ENCODE results near the gene HORMAD2.
"Not testable (repeated sequence)": the region's sequence is repeated elsewhere in the genome, so short reads cannot be mapped to it uniquely, and the experiment has no call there.

HORMAD2 gene

DNA sequence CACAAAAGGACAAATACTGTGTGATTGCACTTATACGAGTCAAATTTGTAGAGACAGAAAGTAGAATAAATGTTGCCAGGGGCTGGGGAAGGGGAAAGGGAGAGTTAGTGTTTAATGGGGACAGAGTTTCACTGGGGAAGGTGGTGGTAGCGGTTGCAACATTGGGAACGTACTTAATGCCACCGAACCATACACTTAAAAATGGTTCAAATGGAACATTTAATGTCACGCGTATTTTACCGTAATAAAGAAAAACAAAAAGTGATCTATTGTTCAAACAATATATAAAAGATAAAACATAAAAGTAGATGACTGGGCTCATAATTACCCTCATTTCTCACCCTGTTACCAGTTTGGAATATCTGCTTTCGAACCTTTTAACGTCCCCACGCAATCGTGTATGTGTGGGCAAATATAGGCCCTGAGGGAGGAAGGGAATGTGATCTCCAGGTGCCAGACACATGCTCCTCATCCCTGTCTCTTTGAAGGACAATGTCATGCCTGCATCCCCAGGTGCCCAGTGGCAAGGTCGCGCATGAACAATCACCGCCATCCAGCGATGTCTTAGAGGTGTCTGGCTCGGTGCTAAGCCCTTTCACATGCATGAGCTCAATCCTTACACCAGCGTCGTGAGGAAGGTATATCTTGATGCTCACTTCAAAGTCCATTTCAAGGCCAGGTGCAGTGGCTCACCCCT, 131.0 kb downstream of the HORMAD2 start:
- TF ChIP-seq, protein P1, sequence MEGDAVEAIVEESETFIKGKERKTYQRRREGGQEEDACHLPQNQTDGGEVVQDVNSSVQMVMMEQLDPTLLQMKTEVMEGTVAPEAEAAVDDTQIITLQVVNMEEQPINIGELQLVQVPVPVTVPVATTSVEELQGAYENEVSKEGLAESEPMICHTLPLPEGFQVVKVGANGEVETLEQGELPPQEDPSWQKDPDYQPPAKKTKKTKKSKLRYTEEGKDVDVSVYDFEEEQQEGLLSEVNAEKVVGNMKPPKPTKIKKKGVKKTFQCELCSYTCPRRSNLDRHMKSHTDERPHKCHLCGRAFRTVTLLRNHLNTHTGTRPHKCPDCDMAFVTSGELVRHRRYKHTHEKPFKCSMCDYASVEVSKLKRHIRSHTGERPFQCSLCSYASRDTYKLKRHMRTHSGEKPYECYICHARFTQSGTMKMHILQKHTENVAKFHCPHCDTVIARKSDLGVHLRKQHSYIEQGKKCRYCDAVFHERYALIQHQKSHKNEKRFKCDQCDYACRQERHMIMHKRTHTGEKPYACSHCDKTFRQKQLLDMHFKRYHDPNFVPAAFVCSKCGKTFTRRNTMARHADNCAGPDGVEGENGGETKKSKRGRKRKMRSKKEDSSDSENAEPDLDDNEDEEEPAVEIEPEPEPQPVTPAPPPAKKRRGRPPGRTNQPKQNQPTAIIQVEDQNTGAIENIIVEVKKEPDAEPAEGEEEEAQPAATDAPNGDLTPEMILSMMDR (conservative IDR thresholded peaks at IDR 0.05; ENCODE audit: low read depth, low read length) = no peak
- H3K4me3 ChIP-seq (ENCODE audit: low read depth, low read length) = no peak overlapping the region
- no peak for DNase-seq (ENCODE audit: low read depth)

DNA sequence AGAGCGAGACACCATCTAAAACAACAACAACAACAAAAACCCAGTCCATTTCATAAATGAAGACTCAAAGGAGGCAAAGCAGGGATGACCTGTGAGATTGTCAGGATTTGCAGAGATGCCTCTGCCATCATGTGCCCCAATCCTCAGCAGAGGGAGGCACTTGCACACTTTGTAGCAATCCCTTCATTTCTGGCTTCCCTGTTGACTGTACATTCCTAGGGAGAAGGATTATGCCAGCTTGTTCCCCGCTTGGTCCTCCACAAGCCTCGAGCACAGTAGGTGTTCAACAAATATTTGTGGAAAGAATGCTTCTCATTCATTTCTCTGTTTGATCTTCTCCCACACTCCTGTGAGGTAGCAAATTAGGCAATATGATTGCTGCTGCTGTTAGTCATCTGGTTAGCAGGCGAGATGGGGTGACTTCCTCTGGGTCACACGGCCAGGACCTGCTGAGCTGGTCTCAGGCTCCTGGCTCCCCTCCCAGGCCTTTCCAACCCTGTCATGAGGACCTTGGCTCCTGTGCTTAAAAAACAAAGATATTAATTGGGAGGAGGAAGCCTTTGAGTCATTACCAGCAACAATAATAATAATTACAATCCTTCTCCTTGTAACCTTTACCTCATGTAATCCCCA, 132.2 kb downstream of the HORMAD2 start:
- H3K4me3 ChIP-seq (ENCODE audit: low read depth, low read length) = no peak overlapping the region
- DNase-seq (ENCODE audit: low read depth) = peak; percentile 97
- TF ChIP-seq, protein P1 (conservative IDR thresholded peaks at IDR 0.05; ENCODE audit: low read depth, low read length) = peak; percentile 35

DNA sequence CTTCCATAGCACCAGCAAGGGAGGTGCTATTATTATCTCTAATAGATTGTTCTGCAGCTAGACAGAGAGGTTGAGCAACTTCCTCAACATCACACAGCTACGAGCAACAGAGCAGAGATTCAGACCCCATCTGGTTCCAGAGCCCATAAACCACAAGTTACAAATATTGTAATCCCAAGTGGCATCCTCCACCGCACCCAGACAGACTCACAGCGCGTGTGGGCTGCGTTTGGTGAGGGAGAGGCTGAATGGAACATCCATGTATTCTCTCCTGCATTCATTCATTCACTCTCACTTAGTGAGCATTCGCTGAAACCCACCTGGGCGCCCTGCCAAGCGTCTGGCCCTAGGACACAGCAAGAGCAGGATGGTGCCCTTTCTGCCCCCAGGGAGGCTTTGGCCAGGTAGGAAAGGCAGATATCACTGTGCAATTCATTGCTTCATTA, 132.8 kb downstream of the HORMAD2 start:
- no peak overlapping the region for H3K4me3 ChIP-seq (ENCODE audit: low read depth, low read length)

DNA sequence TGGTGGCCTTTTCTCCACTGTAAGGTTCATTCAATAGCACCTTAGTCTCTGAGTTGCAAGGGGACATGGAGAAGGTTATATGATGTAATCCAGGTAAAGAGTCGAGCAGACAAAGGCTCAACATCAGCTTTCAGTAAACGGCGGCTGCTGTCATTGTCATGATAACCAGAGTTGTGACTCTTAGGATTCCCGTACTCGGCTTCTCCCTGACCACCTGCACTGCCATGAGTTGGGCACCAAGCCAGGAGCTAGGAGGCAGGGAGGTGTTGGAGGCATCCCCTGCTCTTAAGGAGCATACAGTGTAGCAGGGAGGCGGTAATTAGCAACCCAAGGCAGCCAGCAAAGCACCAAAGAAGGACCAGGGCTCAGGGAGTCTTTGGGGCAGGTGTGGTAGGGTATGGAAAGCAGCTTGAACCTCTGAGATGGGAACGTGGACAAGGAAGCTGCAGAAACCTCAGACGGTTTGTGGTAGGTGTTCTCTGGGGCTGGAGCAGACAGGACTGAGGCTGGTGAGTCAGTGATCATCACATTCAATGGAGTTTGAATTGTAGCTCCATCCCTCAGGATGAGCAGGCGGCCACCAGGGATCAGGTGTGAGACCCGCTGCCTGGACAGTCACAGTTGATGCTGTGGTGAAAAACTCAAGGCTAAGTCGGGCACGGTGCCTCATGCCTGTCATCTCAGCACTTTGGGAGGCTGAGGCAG, 134.6 kb downstream of the HORMAD2 start:
- H3K4me3 ChIP-seq (ENCODE audit: low read depth, low read length) = no peak overlapping the region
- TF ChIP-seq, protein P1 (conservative IDR thresholded peaks at IDR 0.05; ENCODE audit: low read depth, low read length) = no peak
- DNase-seq (ENCODE audit: low read depth) = no peak

More for the DNA sequence above, 132.8 kb downstream of the HORMAD2 start:
- DNase-seq (ENCODE audit: low read depth) = peak; percentile 91
- TF ChIP-seq, protein P1 (conservative IDR thresholded peaks at IDR 0.05; ENCODE audit: low read depth, low read length) = no peak

DNA sequence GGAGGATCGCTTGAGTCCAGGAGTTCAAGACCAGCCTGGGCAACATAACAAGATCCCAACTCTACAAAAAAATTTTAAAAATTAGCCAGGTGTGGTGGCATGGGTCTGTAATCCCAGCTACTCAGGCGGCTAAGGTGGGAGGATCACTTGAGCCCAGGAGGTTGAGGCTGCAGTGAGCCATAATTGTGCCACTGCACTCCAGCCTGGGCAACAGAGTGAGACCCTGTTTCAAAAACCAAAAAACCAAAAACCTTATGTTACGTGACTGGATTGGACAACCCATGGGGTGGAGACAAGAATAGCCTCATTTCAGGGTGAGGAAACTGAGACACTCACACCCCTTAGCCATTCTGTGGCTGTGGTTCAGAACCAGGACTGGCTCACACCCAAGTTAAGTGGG, 136.0 kb downstream of the HORMAD2 start:
- DNase-seq (ENCODE audit: low read depth) = not testable (repeated sequence)

DNA sequence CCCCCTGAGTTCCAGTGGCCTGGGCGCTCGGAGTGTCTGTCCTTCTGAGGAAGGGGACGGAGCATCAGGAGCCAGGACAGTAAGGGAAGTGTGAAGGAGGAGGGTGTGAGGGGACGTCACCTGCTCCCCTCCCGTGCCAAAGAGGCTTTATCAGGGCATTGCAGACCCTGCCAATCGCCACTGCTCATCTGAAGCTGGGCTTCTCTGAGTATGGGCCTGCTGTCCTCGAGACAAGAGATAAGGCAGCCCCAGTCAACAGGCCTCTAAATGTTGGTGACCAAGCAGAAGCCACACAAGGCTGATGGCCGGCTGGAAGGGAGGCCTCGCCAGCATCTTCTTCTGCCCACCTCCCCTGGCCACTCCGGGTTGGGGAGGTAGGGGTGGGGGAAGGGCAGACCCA, 136.4 kb downstream of the HORMAD2 start:
- DNase-seq (ENCODE audit: low read depth) = no peak
- TF ChIP-seq, protein P1 (conservative IDR thresholded peaks at IDR 0.05; ENCODE audit: low read depth, low read length) = no peak
- no peak overlapping the region for H3K4me3 ChIP-seq (ENCODE audit: low read depth, low read length)

More for the DNA sequence above, 136.0 kb downstream of the HORMAD2 start:
- H3K4me3 ChIP-seq (ENCODE audit: low read depth, low read length) = not testable (repeated sequence)
